B cell (primary cell): ENCODE results near the gene PTRH1.

Experiments used
- EZH2 ChIP-seq: IDR thresholded peaks from 2 replicates; pipeline ENCODE4 v1.6.1; 2012; ENCODE audit warnings: borderline replicate concordance, low read depth, mild to moderate bottlenecking, moderate library complexity, low read length; ENCODE audit not compliant: insufficient read depth, poor library complexity, severe bottlenecking
- TF ChIP-seq, protein P1 (sequence below): fragments of 200-600 bp; IDR thresholded peaks from one replicate; pipeline ENCODE4 v1.8.0; 2022; ENCODE audit warnings: antibody characterized with exemption, mild to moderate bottlenecking

DNA sequence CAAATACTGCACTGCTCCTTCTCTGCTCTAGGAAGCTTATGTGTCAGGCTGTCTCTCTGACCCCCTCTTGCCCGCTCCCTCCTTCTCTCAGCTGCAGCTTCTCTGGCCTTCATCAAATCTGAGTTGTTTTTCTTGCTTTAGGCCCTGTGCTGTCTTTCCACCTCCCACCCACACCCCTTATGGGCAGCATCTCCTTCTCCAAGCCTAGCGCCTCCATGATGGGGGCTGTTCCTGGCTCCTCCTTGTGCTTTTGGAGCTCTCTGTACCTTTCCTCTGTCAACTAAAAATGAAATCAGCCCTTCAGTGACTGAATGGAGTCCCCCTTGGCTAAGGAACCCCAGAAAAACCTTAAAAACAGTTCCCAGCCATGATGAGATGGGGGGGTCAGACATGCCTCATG, 15.3 kb downstream of the PTRH1 start:
- TF ChIP-seq, protein P1, sequence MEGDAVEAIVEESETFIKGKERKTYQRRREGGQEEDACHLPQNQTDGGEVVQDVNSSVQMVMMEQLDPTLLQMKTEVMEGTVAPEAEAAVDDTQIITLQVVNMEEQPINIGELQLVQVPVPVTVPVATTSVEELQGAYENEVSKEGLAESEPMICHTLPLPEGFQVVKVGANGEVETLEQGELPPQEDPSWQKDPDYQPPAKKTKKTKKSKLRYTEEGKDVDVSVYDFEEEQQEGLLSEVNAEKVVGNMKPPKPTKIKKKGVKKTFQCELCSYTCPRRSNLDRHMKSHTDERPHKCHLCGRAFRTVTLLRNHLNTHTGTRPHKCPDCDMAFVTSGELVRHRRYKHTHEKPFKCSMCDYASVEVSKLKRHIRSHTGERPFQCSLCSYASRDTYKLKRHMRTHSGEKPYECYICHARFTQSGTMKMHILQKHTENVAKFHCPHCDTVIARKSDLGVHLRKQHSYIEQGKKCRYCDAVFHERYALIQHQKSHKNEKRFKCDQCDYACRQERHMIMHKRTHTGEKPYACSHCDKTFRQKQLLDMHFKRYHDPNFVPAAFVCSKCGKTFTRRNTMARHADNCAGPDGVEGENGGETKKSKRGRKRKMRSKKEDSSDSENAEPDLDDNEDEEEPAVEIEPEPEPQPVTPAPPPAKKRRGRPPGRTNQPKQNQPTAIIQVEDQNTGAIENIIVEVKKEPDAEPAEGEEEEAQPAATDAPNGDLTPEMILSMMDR: no peak
- TF ChIP-seq EZH2: no peak
